GM18868 (cell line): ENCODE measurements around the gene ZNF609.
A peak's percentile ranks its signal among the peaks of the same experiment; 100 is the strongest.
"Not testable (repeated sequence)": the region's sequence is repeated elsewhere in the genome, so short reads cannot be mapped to it uniquely, and the experiment has no call there.

Experiments
- ATAC-seq: cut with Tn5 transposase; IDR thresholded peaks from one replicate; pipeline ENCODE4 v1.9.1; 2021; ENCODE audit warnings: mild to moderate bottlenecking, moderate library complexity; ENCODE audit not compliant: unreplicated experiment

The ZNF609 gene

DNA sequence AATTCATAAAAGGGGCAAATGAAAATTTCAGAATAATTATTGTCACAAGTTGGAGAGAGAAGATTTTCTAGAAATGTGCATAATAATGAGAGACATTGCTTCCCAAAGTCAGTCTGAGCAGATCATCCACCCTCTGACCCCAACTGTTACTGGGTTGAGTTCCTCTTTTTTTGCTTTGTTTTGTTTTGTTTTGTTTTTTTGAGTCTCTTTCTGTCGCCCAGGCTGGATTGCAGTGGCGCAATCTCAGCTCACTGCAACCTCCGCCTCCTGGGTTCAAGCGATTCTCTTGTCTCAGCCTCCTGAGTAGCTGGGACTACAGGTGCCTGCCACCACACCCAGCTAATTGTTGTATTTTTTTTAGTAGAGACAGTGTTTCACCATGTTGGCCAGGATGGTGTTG is 179.4 kb downstream of the ZNF609 start:
- not testable (repeated sequence) for ATAC-seq

DNA sequence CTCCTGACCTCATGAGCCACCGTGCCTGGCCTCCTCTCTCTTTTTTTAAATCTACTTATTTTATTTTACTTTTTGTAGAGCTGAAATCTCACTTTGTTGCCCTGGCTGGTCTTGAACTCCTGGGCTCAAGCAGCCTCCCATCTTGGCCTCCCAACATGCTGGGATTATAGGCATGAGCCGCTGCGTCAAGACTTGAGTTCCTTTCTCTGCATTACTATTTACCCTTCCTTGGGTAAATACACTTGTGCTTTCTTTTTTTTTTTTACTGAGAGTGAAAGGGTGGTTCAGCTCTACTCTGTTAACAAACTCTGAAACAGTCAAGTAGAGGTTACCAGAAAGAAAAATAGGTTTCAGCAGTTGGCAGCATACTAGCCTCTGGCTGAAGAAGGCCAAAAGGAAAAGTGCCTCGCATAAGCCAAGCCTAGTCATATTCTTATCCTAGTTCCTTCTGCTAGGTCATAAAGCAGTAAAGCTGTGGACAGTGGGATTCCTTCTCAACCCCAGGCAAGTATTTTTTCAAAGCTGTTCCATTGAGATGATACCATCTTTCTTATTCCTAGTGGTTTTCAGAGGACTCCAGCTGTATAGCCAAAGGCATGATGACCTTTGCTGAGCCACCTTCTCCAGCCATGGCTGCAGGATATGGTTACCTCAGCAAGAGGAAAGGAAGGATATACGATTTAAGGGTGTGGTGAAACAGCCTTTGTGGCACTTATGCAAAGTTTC is 179.9 kb downstream of the ZNF609 start:
- no peak for ATAC-seq

DNA sequence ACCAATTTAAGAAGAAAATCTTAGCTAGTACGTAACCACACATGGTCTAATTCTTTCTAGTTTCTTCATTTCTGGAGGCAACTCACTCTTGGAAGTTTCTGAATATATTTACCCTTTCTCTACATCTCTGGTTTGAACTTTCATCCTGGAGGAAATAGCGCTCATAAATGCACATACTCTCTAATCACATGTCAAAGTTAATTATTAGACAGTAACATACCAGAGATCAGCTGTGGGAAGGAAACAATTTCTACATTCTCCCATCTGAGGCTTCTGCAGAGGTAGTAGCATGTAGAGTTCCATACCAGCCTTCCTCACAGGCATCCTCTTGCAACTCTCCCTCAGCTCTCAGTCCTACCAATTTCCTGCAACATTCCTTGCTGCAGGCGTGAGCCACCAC is 182.5 kb downstream of the ZNF609 start:
- no peak for ATAC-seq

DNA sequence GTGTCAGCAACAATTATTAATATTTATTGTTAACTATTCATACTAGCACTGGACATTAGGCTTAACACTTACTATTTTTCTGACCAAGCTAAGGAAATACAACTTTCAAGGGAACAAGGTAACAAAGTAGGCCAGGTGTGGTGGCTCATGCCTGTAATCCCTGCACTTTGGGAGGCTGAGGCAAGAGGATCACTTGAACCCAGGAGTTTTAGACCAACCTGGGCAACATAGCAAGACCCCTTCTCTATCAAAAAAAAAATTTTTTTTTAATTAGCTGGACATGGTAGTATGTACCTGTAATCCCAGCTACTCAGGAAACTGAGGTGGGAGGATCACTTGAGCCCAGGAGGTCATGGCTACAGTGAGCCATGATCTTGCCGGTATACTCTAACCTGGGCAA is 183.3 kb downstream of the ZNF609 start:
- ATAC-seq, result no peak

DNA sequence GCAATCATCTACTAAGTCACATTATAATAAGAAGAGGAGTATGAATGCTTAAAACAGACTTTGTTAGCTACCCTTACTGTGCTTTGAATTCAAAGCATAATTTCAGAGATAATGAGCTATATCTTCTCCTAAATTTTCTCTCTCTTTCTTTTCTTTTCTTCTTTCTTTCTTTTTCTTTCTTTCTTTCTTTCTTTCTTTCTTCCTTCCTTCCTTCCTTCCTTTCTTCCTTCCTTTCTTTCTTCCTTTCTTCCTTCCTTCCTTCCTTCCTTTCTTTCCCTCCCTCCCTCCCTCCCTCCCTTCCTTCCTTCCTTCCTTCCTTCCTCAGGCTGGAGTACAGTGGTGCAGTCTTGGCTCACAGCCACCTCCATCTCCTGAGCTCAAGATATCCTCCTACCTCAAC is 184.4 kb downstream of the ZNF609 start:
- not testable (repeated sequence) for ATAC-seq

DNA sequence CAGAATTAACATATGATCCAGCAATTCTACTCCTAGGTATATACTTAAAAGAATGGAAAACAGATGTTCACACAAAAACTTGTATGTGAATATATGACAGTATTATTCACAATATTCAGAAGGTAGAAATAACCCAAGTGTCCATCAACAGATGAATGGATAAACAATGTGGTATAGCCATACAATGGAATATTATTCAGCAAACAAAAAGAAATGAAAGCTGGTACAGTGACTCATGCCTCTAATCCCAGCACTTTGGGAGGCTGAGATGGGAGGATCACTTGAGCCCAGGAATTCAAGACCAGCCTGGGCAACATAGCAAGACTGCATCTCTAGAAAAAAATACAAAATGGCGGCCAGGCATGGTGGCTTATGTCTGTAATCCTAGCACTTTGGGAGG is 185.6 kb downstream of the ZNF609 start:
- ATAC-seq, result no peak

DNA sequence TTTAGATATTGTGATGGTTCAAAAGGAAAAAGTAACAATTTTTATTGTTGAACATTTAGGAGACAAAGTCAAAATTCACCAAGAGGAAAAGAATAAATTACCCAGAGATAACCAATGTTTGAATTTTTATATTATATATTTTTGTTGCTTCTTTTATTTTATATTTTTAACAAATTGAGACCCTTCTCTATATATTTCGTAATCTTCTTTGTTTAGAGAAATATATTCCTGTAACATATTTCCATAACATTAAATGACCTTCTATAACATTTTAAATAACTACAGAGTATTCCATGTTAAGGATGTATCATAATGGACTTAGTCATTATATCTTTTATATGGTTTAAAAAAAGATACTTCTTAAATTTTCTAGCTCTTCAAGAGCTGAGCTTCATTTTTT is 187.0 kb downstream of the ZNF609 start:
- no peak for ATAC-seq

DNA sequence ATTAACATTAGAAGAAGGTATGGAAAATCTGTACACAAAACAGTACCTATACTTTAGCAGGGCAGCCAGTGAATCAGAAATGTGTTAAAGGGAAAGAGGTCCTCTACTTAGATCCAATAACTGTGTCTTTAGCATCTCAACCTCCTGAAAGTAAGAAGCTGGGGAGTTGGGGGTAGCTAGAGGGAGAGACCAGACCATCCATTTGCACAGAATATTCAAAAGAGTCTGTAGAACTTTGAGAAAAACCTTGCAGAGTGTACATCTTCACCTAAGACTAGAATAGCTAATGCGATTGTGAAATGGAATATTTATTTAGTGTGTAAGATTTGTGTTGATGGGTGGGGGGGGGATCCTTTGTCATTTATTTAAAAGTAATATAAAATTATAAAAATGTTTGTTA is 190.2 kb downstream of the ZNF609 start:
- ATAC-seq, result no peak

DNA sequence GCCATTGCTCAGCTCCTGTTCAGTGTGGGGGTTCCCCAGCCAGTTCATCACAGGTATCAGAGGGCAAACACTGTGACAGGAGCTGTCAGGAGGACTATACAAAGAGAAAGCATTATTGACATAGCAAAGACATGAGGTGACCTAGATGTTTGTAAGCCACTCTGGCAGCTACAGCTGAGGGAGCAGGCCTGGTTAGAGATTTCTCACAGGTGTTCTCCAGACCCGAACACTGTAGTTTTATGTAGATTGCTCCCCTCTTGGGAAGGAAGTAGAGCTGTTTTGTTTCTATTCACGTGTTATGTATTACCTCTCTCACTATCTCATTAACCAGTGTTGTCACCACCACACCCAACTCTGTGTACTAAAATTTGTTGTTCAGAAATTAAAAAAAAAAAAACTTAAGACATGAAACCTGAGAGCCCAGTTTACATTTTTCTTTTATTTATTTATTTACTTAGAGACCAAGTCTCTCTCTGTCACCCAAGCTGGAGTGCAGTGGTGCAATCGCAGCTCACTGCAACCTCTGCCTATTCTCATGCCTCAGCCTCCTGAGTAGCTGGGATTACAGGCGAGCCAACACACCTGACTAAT is 191.3 kb downstream of the ZNF609 start:
- ATAC-seq, result peak; percentile 84

DNA sequence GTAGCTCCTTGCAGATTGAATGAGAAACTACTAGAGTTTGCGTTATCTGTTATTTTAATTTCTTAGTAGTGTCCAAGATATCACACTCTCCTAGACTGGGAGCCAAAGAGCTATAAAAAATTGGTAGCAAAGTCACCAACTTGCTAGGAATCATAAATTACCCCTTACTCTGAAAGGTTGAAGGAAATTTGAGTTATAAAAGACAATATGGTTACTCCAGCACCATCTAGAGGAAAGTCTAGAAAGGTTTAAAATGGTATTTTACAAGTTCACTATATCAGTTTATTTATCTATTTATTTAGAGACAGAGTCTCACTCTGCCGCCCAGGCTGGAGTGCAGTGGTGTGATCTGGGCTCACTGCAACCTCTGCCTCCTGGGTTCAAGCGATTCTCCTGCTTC is 193.4 kb downstream of the ZNF609 start:
- no peak for ATAC-seq

DNA sequence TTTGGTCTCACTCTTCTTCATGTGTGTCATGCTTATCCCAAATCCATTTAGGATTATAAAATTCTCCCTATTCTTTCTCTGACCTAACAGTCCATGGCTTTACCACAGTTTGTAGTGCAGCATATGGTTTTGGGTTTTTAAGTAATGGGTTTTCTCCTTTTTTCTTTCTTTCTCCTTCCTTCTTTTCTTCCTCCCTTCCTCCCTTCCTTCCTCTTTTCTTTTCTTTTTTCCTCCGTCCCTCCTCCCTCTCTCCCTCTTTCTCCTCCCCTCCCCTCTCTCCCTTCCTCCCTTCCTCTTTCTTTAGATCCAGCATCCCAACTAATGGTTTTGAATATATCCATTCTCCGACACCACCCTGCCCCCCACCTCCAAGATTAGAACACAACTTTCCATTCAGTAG is 196.1 kb downstream of the ZNF609 start:
- no peak for ATAC-seq

DNA sequence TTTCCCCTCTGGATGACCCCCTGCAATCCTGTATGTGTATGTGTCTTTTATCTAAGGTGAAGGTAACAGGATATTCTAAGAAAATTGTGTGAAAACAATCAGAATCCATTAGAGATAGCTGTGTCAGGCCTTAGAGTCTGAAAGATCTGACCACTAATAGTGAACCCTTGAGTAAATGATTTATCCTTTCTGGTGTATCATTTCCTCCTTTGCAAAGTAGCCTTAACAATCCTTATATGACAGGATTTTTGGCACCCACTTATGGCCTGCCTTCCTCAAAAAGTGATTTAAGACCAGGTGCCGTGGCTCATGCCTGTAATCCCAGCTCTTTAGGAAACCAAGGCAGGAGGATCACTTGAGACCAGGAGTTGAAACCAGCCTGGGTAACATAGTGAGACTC is 204.8 kb downstream of the ZNF609 start:
- ATAC-seq, result no peak

DNA sequence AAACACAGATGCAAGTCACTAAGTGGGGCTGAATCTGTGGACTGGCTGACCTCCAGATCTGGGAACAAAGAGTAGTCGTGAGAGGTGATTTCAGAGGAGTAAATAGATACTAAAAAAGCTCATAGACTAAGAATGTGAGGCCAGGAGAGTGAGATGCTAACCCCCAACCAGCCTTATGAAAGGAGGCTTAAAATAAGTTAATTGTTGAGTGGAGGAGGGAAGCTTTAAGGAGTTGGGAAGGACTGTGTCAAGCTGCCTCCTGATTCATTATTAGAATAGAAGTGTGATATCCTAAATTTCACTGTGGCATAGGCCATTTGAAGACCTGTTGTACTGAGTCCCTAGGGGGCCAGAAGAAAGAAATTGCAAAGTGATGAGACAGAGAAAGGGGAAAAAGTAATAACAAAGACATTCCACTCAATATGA is 207.4 kb downstream of the ZNF609 start:
- ATAC-seq, result no peak

DNA sequence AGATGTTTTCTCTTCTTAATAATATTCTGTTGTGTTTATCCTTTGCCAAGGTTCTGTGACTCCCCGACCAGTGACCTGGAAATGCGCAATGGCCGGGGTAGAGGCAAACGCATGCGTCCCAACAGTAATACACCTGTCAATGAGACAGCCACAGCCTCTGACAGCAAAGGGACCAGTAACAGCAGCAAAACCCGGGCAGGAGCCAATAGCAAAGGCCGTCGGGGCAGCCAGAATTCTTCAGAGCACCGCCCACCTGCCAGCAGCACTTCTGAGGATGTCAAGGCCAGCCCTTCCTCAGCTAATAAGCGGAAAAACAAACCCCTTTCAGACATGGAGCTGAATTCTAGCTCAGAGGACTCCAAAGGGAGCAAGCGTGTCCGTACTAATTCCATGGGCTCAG is 213.5 kb downstream of the ZNF609 start:
- no peak for ATAC-seq

DNA sequence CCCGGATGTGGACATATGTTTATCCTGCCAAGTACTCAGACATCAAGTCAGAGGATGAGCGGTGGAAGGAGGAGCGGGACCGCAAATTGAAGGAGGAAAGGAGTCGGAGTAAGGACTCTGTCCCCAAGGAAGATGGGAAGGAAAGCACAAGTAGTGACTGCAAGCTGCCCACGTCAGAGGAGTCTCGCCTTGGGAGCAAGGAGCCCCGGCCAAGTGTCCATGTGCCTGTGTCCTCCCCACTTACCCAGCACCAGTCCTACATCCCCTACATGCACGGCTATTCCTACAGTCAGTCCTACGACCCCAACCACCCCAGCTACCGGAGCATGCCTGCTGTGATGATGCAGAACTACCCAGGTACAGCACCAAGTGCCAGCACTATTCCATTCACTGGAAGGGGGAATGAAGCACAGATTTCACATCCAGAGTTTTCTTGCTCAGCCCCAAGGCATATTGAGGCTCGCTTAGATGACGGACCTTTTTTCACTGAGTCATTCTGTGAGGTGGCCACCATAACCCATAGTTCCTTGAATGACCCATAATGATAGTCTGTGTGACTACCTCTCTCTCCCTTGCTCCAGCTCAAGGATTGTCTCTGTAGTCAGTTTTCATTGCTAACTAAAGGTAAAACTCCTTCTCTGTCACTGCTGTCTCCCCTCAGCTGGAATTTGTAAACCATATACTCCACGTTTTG is 217.9 kb downstream of the ZNF609 start:
- no peak for ATAC-seq

DNA sequence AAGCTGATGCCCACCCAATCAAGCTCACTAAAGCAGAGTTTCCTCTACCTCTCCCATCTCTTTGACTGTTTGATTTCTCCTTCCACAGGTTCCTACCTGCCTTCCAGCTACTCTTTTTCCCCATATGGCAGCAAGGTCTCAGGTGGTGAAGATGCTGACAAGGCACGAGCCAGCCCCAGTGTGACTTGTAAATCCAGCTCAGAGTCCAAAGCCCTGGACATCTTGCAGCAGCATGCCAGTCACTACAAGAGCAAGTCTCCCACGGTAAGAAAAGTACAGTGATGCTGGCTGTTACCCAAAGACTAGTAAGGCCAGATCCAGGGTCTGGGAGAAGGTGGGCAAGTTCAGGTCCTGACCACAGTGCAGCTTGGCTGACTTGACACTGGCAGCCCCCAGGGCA is 219.7 kb downstream of the ZNF609 start:
- no peak for ATAC-seq

DNA sequence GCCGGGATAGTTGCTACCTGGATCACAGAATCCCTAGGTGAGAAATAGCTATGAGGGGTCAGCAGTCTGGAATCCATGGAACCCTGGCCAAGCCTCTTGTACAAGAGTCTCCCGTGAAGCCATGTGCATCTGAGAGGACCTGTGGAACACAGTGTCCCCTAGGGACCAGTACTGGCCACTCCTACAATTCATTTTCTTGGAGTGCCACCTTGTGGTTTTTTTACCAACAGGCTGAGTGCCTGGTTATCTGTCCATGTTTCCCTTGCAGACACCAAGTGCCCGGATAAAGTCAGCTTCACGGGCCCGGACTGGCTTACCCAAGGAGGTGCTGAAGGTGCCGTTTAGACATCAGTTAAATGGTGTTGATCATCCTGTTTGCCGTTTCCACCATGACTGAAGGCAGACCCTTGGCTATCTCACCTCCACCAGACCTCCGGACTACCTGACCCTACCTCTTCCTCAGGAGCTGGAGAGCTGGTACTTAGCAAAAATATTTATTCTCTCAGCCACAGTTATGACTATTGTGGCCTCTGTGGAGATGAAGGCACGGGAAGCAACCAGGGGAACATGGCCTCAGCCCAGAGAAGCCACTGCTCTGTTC is 221.1 kb downstream of the ZNF609 start:
- ATAC-seq, result no peak

DNA sequence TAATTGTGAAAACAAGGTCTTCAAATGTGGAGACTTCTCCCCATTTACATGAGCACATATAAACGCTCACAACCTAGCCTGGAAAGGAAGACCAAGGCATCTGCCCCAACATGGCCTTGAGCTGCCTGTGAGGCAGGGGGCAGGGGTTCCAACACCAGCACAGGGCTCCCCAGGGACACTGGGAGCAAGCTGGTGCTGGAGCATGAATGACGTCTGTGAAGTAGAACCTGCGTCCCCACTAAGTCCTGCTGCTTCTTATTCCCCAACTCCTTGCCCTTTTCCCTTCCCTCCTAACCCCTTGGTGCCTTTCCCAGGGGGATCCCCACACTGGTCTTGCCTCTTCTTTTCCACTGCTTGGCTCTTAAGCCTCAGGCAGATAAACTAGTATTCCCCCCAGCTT is 221.9 kb downstream of the ZNF609 start:
- ATAC-seq, result no peak

DNA sequence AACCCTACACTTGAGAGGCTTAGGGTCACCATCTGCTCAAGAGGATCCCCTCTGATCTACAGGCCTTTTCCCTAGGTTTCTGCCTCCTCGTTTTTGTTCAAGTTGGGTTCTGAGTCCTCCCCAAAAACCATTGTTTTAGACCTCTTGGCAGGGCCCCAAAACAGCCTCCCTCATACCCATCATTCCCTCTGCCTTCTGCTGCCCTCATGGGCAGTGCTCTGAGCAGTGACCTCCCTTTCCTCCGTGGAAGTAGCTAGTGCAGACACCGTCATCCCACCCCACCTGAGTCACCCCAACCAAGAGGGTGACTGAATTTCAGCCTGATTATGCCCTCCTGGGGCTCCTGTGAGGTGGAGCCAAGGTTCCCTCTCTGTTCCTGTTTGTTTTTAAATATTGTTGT is 223.0 kb downstream of the ZNF609 start:
- ATAC-seq, result no peak

DNA sequence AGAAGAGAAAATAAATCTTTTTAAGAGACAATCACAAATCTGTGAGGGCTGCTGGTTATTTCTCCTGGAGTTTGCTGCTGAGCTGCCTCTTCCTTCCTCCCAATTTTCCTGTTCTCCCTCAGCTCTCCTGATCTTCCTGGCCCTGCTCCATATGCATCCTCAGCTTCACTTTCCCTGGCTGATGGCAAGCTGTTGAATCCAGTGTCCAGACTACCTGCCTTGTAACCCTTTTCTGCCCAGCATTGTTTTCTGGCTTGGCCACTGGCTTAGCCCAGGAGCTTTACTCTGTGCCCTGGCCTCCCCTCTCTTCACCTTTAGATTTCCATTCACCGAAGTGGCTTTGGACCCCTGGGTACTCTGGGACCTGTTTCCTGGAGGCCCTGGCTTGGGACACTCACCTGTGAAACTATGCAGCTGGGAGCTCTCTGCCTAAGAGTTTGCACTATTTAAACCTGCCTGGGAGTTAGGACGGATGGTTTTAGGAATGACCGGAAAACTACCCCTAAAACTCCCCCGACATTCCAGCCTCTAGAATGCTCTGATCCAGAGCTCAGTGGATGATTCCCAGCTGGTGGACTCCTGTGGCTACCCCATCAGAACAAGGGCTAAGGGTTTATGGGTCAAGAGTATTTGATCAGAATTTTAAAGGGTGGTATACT is 225.0 kb downstream of the ZNF609 start:
- no peak for ATAC-seq

DNA sequence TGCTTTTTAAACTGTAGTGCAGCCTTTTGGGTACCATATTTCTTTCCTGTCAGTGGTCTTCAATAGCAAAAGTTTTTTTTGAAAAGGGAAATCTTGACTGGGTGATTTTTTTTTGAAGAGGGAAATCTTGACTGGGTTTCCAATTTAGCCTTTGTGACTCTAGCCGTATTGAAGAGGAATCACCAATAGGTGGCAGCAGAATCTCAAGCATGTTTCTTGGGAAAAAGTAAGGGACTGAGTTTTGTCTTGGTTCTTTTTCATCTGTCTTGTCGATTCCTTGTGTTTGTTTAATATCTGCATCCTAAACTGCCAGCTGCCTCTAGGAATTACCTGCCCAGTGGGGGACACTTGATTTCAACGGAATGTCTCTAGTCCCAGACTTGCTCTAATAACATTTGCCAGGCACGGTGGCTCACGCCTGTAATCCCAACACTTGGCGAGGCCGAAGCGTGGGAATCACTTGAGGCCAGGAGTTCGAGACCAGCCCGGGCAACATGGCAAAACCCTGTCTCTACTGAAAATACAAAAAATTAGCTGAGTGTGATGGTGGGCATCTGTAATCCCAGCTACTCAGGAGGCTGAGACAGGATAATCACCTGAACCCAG is 225.9 kb downstream of the ZNF609 start:
- ATAC-seq, result no peak
